ENCODE data around the gene CYTH4.

The CYTH4 gene

DNA sequence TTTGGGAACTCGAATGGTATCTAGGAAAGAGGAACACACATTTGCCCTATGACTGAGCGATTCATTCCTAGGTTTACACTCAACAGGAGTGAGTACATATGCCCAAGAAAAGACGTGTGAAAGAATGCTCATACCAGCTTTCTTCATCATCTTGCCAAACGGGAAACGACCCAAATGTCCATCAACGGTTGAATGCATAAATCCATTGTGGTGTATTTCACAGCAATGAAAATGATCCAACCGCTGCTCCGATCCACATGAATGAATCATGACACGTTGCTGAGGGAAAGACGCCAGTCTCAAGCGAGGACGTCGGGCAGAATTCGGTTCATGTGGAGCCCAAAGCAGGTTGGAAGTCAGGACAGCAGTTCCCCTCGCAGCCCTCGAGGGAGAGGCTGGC is 71.5 kb downstream of the CYTH4 start:
- DNase-seq, result no peak

- DNase-seq, result no peak
Measured at GRCh38 chr22:37354261-37354660, 72.0 kb downstream of the CYTH4 start.

DNA sequence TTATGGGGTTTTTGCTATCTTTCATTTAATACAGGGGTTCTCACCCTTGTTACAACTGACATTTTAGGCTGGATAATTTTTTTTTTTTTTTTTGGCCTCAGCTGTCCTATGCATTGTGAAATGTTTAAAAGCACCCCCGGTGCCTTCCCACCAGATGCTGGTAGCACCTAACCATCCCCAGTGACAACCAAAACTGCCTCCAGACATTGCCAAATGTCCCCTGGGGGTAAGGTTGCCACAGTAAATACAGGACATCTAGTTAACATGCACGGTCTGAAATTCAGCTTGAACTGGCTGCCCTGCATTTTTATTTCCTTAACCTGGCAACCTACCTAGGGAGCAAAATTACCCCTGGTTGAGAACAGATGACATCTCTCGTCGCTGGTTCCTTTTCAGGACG is 72.4 kb downstream of the CYTH4 start:
- DNase-seq, result no peak

DNA sequence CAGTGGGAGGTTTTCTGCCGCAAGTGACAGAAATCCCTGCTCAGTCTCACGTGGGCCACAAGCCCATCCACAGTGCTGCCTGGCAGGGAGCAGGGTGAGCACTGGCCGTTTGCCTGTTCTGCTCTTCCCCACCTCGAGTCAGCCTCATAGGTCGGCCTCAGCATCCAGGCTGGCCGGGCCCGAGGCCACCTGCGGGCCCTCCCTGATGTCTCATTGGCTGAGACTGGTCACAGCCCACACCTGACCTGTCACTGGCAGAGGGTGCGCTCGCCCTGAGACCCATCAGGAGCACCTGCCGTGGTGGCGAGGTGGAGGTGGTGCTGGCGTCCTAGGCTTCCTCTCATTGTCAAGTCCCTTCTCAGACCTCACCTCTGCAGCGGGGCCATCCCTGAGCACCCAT is 72.9 kb downstream of the CYTH4 start:
- no peak for DNase-seq

DNA sequence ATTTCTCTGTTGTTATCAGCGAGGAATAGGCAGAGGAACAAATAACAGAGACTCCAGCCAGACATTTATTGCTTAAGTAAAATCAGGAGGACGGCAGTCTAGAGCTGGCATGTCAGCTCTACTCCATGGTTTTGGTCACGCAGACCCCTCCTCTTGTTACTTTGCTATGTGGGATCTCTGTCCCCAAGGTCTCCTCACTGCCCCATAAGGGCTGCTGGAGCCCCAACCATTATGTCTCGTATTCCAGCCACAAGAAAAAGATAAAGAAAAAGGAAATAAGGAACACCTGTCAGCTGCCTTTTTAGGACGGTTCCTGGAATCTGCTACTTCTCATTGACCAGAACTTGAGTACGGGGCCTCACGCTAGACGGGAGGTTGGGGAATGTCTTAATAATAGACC is 74.6 kb downstream of the CYTH4 start:
- no peak for DNase-seq

DNA sequence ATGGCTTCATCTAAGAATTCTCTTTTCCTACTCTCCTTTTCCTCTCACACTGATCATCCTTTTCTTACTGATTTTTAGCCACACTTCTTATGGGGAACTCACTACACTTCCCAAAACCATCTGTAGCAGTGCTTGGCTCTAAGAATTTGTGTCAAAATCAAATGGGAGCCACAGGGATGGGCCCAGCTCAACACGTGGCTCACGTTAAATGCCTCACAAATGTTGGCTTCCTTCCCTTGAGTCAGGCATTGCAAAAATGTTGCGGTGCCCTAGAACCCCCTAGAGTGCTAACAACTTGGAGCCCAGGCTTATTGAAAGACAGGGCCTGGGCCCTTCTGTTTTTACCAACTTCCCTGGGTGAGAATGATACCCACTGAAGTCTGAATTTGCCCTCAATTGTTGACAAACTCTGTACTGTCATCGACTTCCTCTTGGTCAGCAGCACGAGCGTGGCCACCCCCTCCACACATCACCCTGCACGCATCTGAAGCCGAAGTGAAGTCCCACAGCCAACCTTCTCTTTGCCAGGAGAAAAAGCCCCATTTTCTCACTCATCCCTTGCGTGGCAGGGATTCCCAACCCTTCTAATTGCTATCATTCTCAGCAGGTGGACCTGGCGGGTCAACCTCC is 75.3 kb downstream of the CYTH4 start:
- no peak for DNase-seq

DNA sequence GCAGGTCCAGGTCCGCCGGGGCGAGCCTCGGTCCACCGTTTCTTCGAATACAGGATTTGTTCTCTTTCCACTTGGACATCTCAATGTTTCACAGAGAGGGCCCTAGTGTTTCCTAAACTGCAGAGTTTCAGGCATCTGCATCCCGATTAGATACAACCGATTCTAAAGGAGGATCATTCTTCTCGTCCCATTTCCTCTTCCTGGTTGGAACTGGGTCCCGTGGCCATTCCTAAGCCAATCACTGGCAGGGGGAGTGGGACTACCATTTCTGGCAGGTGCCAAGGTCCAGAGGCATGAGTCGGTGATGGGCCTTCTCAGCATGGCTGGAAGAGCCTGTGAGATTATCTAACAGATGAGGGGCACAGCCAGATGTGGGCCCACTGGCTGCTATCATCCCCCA is 76.1 kb downstream of the CYTH4 start:
- no peak for DNase-seq

DNA sequence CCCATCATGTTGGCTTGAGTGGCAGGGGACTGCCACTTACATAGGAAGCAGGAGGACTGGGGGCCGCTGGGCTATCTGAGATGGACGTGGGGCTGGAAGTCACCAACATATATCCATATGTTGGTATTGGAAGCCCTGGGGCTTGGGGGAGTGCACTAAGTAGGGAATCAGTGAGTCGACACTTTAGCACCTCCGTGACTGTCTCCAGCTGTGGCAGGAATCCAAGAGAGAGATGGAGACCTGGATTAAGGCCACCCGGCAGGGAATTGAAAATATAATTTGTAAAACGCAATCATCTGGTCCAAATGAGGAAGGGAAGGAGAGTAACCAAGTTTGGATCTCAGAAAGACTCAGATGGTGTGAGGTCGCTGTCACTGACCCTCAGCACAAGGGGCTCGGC is 76.6 kb downstream of the CYTH4 start:
- no peak for DNase-seq

- no peak for DNase-seq
Measured at GRCh38 chr22:37362621-37363020, 80.3 kb downstream of the CYTH4 start.

- DNase-seq, result no peak
Measured at GRCh38 chr22:37363261-37363992, 81.1 kb downstream of the CYTH4 start.
